Endothelial cell (in vitro differentiated cells): Measurements from ENCODE around the gene KRT37. TPM values are rescaled to one million over a fixed set of nuclear protein-coding genes. Genes with fewer than 3 reads are reported as not detected.

Experiments
- DNase-seq: peaks from one replicate; pipeline ENCODE4 v3.0.0; 2021; ENCODE audit warnings: low spot score
- H3K27ac Mint-ChIP-seq: one replicate; pipeline ENCODE4 v1.8.0; 2021; ENCODE audit warnings: mixed read lengths, inconsistent platforms; ENCODE audit not compliant: unreplicated experiment
- H3K27me3 Mint-ChIP-seq: one replicate; pipeline ENCODE4 v1.8.0; 2021; ENCODE audit warnings: mild to moderate bottlenecking, moderate library complexity, mixed read lengths, inconsistent platforms; ENCODE audit not compliant: unreplicated experiment
- H3K36me3 Mint-ChIP-seq: one replicate; pipeline ENCODE4 v1.8.0; 2021; ENCODE audit warnings: mild to moderate bottlenecking, low read depth, mixed read lengths, inconsistent platforms; ENCODE audit not compliant: unreplicated experiment
- H3K4me1 Mint-ChIP-seq: one replicate; pipeline ENCODE4 v1.8.0; 2021; ENCODE audit warnings: mild to moderate bottlenecking, mixed read lengths, inconsistent platforms; ENCODE audit not compliant: unreplicated experiment
- H3K4me3 Mint-ChIP-seq: one replicate; pipeline ENCODE4 v1.8.0; 2021; ENCODE audit warnings: mild to moderate bottlenecking, mixed read lengths, inconsistent platforms; ENCODE audit not compliant: unreplicated experiment
- H3K9me3 Mint-ChIP-seq: one replicate; pipeline ENCODE4 v1.8.0; 2021; ENCODE audit warnings: mixed read lengths, inconsistent platforms; ENCODE audit not compliant: unreplicated experiment
- CTCF ChIP-seq: fragments of 200-600 bp; sonication (generic); IDR thresholded peaks from one replicate; pipeline ENCODE4 v1.5.0; 2021; ENCODE audit warnings: antibody characterized with exemption; ENCODE audit not compliant: unreplicated experiment
- total RNA-seq: library from RNA; stranded (reverse); fragmentation: NEBNext Ultra II Directional; extraction: Animal tissue kit (Norgen Biotek cat#: 25700); gene quantifications from one replicate; pipeline ENCODE4 v1.2.1, GENCODE V29; 2021; ENCODE audit not compliant: unreplicated experiment

Gene KRT37
- total RNA-seq, 1 donor from 2014 or later: not detected

- Mint-ChIP-seq H3K27ac (no peak overlapping the region), H3K36me3 (no peaks in the 10 kb centered on the region), H3K9me3 (no peaks in the 10 kb centered on the region), H3K27me3 (peaks cover 4% of the 10 kb centered on the region), H3K4me1 (no peaks in the 10 kb centered on the region), H3K4me3 (no peak overlapping the region)
- TF ChIP-seq CTCF: no peak
- no peak for DNase-seq
Observed at GRCh38 chr17:41464173-41464572, 39.8 kb upstream of the KRT37 start.

- no peak overlapping the region for H3K4me3 Mint-ChIP-seq
- no peak for TF ChIP-seq CTCF
Observed at GRCh38 chr17:41463746-41464145, 39.4 kb upstream of the KRT37 start.

GRCh38 chr17:41462705-41463104 lies 38.3 kb upstream of the KRT37 start:
- Mint-ChIP-seq H3K4me3 (no peak overlapping the region), H3K36me3 (no peaks in the 10 kb centered on the region), H3K27me3 (peaks cover 4% of the 10 kb centered on the region), H3K27ac (no peak overlapping the region), H3K9me3 (no peaks in the 10 kb centered on the region), H3K4me1 (no peaks in the 10 kb centered on the region)
- TF ChIP-seq CTCF: no peak
- no peak for DNase-seq

More at GRCh38 chr17:41463746-41464145, 39.4 kb upstream of the KRT37 start:
- Mint-ChIP-seq H3K27ac (no peak overlapping the region), H3K4me1 (no peaks in the 10 kb centered on the region), H3K27me3 (peaks cover 4% of the 10 kb centered on the region), H3K9me3 (no peaks in the 10 kb centered on the region), H3K36me3 (no peaks in the 10 kb centered on the region)
- no peak for DNase-seq

- no peaks in the 10 kb centered on the region for H3K36me3 Mint-ChIP-seq
- no peak for TF ChIP-seq CTCF
Observed at GRCh38 chr17:41457676-41458075, 33.3 kb upstream of the KRT37 start.

GRCh38 chr17:41456204-41456603 lies 31.8 kb upstream of the KRT37 start:
- DNase-seq: no peak
- H3K27me3 Mint-ChIP-seq: peaks cover 4% of the 10 kb centered on the region
- TF ChIP-seq CTCF: no peak

More at GRCh38 chr17:41457676-41458075, 33.3 kb upstream of the KRT37 start:
- no peak for DNase-seq
- no peaks in the 10 kb centered on the region for H3K9me3 Mint-ChIP-seq
- H3K27ac Mint-ChIP-seq: no peak overlapping the region
- peaks cover 4% of the 10 kb centered on the region for H3K27me3 Mint-ChIP-seq
- no peaks in the 10 kb centered on the region for H3K4me1 Mint-ChIP-seq
- no peak overlapping the region for H3K4me3 Mint-ChIP-seq

More at GRCh38 chr17:41456204-41456603, 31.8 kb upstream of the KRT37 start:
- Mint-ChIP-seq H3K4me1 (no peaks in the 10 kb centered on the region), H3K9me3 (no peaks in the 10 kb centered on the region), H3K36me3 (no peaks in the 10 kb centered on the region), H3K4me3 (no peak overlapping the region), H3K27ac (no peak overlapping the region)
